IPS DF 19.7 (cell line): ENCODE results near the gene PAM.

Source experiments
- DNase-seq: peaks from one replicate; pipeline ENCODE4 v3.0.0-alpha.2; 2013; ENCODE audit warnings: low read depth, low spot score

The PAM gene

GRCh38 chr5:102933721-102934459 is 178.8 kb downstream of the PAM start:
- no peak for DNase-seq

- DNase-seq = no peak
Observed at GRCh38 chr5:102937894-102938293, 182.8 kb downstream of the PAM start.

GRCh38 chr5:102941111-102941510 is 186.0 kb downstream of the PAM start:
- no peak for DNase-seq

GRCh38 chr5:102946414-102946813 is 191.3 kb downstream of the PAM start:
- DNase-seq = no peak

- DNase-seq = no peak
Observed at GRCh38 chr5:102946971-102947370, 191.9 kb downstream of the PAM start.

- DNase-seq = no peak
Observed at GRCh38 chr5:102955488-102955887, 200.4 kb downstream of the PAM start.

GRCh38 chr5:102956599-102956998 is 201.5 kb downstream of the PAM start:
- no peak for DNase-seq

GRCh38 chr5:102957141-102957540 is 202.0 kb downstream of the PAM start:
- no peak for DNase-seq

- no peak for DNase-seq
Observed at GRCh38 chr5:102958481-102959011, 203.4 kb downstream of the PAM start.

GRCh38 chr5:102959055-102959454 is 203.9 kb downstream of the PAM start:
- no peak for DNase-seq

- DNase-seq = no peak
Observed at GRCh38 chr5:102961671-102962070, 206.6 kb downstream of the PAM start.

GRCh38 chr5:102965653-102966052 is 210.5 kb downstream of the PAM start:
- no peak for DNase-seq

- DNase-seq = no peak
Observed at GRCh38 chr5:102969641-102970040, 214.5 kb downstream of the PAM start.

- DNase-seq = no peak
Observed at GRCh38 chr5:102971676-102972293, 216.7 kb downstream of the PAM start.

GRCh38 chr5:102974177-102974576 is 219.1 kb downstream of the PAM start:
- no peak for DNase-seq

- DNase-seq = no peak
Observed at GRCh38 chr5:102975045-102975444, 219.9 kb downstream of the PAM start.

GRCh38 chr5:102975457-102976182 is 220.5 kb downstream of the PAM start:
- DNase-seq = no peak

- DNase-seq = no peak
Observed at GRCh38 chr5:102981957-102982635, 227.0 kb downstream of the PAM start.

- no peak for DNase-seq
Observed at GRCh38 chr5:102986074-102986473, 231.0 kb downstream of the PAM start.

GRCh38 chr5:102988459-102988858 is 233.4 kb downstream of the PAM start:
- DNase-seq = no peak

- no peak for DNase-seq
Observed at GRCh38 chr5:102991802-102992201, 236.7 kb downstream of the PAM start.

GRCh38 chr5:102996011-102996575 is 241.0 kb downstream of the PAM start:
- DNase-seq = no peak
